ENCODE results near the gene GCA. TPM values are rescaled to one million over a fixed set of nuclear protein-coding genes. Genes with fewer than 3 reads are reported as not detected.

The GCA gene
- total RNA-seq, 2 donors from 2014 or later: 3.4 to 5.8 TPM

DNA sequence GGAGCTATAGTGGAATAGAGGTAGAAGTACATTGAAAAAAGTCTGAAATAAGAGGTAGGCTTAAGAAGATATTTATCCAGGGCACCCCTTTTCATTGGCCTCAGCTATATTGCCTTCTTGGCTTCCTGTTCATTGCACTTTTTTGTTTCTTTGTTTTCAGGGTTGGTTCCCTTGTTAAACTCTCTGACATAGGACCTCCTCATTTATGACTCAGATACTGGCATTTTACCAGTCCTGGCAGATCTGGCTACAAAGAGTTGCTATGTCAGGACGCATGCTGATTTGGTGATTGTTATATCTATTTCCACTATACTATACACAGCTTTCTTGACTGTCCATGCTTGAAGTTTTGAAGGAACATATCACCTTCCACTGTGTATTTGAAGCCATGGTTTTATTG lies 60.0 kb downstream of the GCA start:
- DNase-seq (ENCODE audit: low spot score) (no peak), ATAC-seq (no peak)
- Mint-ChIP-seq H3K27me3 (no peaks in the 10 kb centered on the region), H3K4me1 (ENCODE audit: low read depth in 2 of 2) (no peaks in the 10 kb centered on the region), H3K27ac (no peak overlapping the region), H3K9me3 (no peaks in the 10 kb centered on the region), H3K36me3 (no peaks in the 10 kb centered on the region), H3K4me3 (no peak overlapping the region)

Other genes starting within 250 kb of the GCA start
- gene GCG, start 191.9 kb upstream of the GCA start, total RNA-seq: not detected
- gene FAP, start 100.7 kb upstream of the GCA start, total RNA-seq: not detected
- gene IFIH1, start 25.4 kb upstream of the GCA start, total RNA-seq: 10 to 100 TPM; 26.7 to 30.9 TPM